IPS-18a (cell line): ENCODE data around the gene SCUBE1.
"Not testable (repeated sequence)": the region's sequence is repeated elsewhere in the genome, so short reads cannot be mapped to it uniquely, and the experiment has no call there.

Experiments used
- H3K27ac ChIP-seq: one replicate; pipeline ENCODE4 v1.5.1; 2013; ENCODE audit warnings: low read length
- H3K27me3 ChIP-seq: one replicate; pipeline ENCODE4 v1.6.1; 2013; ENCODE audit warnings: mild to moderate bottlenecking, low read length; ENCODE audit not compliant: control insufficient read depth, insufficient read depth
- H3K36me3 ChIP-seq: one replicate; pipeline ENCODE4 v1.6.1; 2013; ENCODE audit warnings: low read depth, low read length; ENCODE audit not compliant: control insufficient read depth
- H3K4me1 ChIP-seq: one replicate; pipeline ENCODE4 v1.6.1; 2013; ENCODE audit warnings: low read depth, low read length; ENCODE audit not compliant: control insufficient read depth
- H3K4me3 ChIP-seq: one replicate; pipeline ENCODE4 v1.5.1; 2013; ENCODE audit warnings: low read length
- H3K9ac ChIP-seq: one replicate; pipeline ENCODE4 v1.6.1; 2013; ENCODE audit warnings: mild to moderate bottlenecking, low read length, moderate library complexity
- H3K9me3 ChIP-seq: one replicate; pipeline ENCODE4 v1.6.1; 2013; ENCODE audit warnings: low read depth, low read length; ENCODE audit not compliant: control insufficient read depth

The SCUBE1 gene

GRCh38 chr22:43288378-43288777 lies 54.8 kb downstream of the SCUBE1 start:
- no peak overlapping the region for H3K9ac ChIP-seq
- no peaks in the 10 kb centered on the region for H3K4me1 ChIP-seq
- no peaks in the 10 kb centered on the region for H3K27me3 ChIP-seq
- no peaks in the 10 kb centered on the region for H3K9me3 ChIP-seq
- H3K27ac ChIP-seq = no peak overlapping the region
- H3K4me3 ChIP-seq = no peak overlapping the region
- H3K36me3 ChIP-seq = no peaks in the 10 kb centered on the region

GRCh38 chr22:43287441-43287840 lies 55.7 kb downstream of the SCUBE1 start:
- no peak overlapping the region for H3K9ac ChIP-seq
- no peaks in the 10 kb centered on the region for H3K4me1 ChIP-seq
- no peaks in the 10 kb centered on the region for H3K36me3 ChIP-seq
- H3K4me3 ChIP-seq = no peak overlapping the region
- no peaks in the 10 kb centered on the region for H3K27me3 ChIP-seq
- no peaks in the 10 kb centered on the region for H3K9me3 ChIP-seq
- H3K27ac ChIP-seq = no peak overlapping the region

GRCh38 chr22:43281394-43281793 lies 61.8 kb downstream of the SCUBE1 start:
- H3K4me3 ChIP-seq = no peak overlapping the region
- H3K27me3 ChIP-seq = no peaks in the 10 kb centered on the region
- H3K9me3 ChIP-seq = no peaks in the 10 kb centered on the region
- no peak overlapping the region for H3K27ac ChIP-seq
- peaks cover 5% of the 10 kb centered on the region for H3K4me1 ChIP-seq
- H3K36me3 ChIP-seq = no peaks in the 10 kb centered on the region
- H3K9ac ChIP-seq = no peak overlapping the region

DNA sequence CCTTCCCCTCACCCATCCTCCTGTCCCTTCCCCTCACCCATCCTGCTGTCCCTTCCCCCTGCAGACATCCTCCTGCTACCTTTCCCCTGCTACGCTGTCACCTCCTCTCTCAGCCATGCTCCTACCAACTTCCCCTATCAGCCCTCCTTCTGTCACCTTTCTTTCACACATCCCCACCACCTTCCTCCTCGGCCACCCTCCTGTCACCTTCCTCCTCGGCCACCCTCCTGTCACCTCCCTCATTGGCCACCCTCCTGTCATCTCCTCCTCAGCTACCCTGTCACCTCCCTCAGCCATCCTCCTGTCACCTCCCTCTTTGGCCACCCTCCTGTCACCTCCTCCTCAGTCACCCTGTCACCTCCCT lies 62.7 kb downstream of the SCUBE1 start:
- not testable (repeated sequence) for H3K27ac ChIP-seq, H3K36me3 ChIP-seq, H3K4me3 ChIP-seq, H3K9ac ChIP-seq, H3K27me3 ChIP-seq, H3K9me3 ChIP-seq
- H3K4me1 ChIP-seq = peaks cover 14% of the 10 kb centered on the region

DNA sequence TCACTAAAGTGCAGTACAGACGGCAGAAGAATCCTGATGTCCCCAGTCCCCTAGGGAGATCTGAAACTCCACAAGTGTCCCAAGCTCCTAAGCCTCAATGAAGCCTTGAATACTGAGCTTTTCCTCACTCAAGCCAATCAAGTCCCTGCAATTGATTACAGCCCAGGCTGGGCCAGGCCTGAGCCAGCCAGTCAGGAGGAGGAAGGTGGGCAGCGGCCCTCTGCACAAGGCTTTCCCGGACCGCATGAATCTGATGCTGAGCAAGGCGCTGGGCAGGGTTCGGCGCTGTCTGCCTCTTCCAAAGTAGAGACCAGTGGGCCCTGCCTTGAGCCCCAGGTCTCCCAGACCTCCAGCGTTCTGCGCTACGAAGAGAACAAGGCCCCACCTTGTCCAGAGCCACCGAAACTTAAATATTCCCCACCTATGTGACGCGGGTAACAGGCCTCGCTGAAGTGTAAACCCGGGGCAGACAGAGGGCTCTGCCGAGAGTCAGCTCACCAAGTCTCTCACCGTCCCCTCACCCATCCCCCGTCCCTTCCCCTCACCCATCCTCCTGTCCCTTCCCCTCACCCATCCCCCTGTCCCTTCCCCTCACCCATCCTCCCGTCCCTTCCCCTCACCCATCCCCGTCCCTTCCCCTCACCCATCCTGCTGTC lies 63.2 kb downstream of the SCUBE1 start:
- Histone ChIP-seq H3K9me3 (no peaks in the 10 kb centered on the region), H3K27me3 (peaks cover 7% of the 10 kb centered on the region), H3K36me3 (no peaks in the 10 kb centered on the region), H3K4me1 (peaks cover 18% of the 10 kb centered on the region), H3K4me3 (no peak overlapping the region), H3K9ac (no peak overlapping the region), H3K27ac (no peak overlapping the region)

DNA sequence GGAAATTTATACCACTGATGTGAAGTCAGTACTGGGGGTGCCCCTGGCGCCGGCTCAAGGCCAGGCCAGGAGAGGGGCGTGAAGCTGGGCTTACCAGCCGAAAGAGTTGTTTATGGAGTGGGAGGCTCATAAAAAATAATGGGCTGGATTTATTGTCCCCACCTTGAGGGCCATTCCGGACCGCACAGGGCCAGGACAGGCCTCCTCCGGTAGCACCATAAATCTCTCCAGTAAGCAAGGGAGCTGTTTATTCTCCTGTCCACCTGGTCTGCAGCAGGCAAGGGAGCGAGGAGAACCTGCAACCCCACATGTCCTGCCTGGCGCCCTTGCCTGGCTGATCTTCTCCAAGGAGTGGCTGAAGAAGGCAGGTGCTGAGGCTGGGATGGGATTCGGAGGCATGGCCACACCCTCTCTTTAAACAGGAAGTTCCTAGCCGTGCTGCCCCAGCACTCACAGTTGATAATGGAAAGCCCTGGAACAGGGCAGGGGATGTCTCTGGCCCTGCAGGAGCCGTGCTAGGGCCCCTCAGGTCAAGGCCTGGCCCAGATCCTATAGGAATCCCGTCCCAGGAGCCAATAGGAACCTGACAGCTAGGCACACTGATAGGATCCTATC lies 65.1 kb downstream of the SCUBE1 start:
- H3K9me3 ChIP-seq = no peaks in the 10 kb centered on the region
- H3K36me3 ChIP-seq = no peaks in the 10 kb centered on the region
- H3K27me3 ChIP-seq = peaks cover 12% of the 10 kb centered on the region
- H3K9ac ChIP-seq = no peak overlapping the region
- H3K4me1 ChIP-seq = peaks cover 18% of the 10 kb centered on the region
- H3K4me3 ChIP-seq = no peak overlapping the region
- H3K27ac ChIP-seq = no peak overlapping the region

DNA sequence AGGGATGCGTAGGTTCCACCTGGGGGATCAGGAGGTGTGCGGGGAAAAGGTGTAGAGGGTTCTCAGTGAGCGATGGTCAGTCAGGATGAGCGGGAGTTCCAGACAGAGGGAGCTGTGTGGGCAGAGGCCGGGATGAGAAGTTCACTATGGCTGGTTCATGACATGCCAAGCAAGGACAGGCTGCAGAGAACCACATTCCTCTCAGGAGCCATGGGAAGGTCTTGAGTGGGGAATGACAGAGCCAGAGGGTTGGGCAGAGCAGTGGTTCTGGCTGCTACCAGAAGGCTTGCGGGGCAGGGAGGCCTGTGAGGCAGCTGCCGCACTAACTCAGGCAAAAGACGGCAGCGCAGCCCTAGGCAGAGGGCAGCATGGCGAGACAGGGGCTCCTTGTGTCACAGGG lies 66.1 kb downstream of the SCUBE1 start:
- H3K9ac ChIP-seq = no peak overlapping the region
- peaks cover 12% of the 10 kb centered on the region for H3K27me3 ChIP-seq
- H3K4me3 ChIP-seq = no peak overlapping the region
- H3K4me1 ChIP-seq = peaks cover 18% of the 10 kb centered on the region
- H3K36me3 ChIP-seq = no peaks in the 10 kb centered on the region
- H3K27ac ChIP-seq = no peak overlapping the region
- no peaks in the 10 kb centered on the region for H3K9me3 ChIP-seq

DNA sequence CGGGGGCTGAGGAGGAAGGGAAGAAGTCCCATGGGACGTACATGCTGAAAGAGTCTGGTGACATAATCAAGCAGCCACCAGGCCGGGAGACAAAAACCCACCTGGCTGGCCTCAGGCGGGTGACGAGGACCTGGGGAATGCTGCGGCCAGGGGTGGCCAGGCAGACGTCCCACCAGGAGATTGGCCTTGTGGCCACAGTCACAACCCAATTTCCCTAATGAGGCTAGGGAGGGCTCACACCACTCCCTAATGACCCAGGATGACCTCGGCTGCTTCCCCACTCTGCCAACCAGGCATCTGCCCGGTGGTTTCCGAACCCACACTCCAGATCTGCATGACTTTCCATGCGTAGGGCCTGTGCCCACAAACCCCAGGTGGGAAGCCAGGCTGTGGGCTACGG lies 66.9 kb downstream of the SCUBE1 start:
- Histone ChIP-seq H3K9ac (no peak overlapping the region), H3K36me3 (no peaks in the 10 kb centered on the region), H3K4me1 (peaks cover 18% of the 10 kb centered on the region), H3K9me3 (no peaks in the 10 kb centered on the region), H3K27ac (no peak overlapping the region), H3K27me3 (peaks cover 12% of the 10 kb centered on the region), H3K4me3 (no peak overlapping the region)

GRCh38 chr22:43275545-43276317 lies 67.4 kb downstream of the SCUBE1 start:
- Histone ChIP-seq H3K4me1 (peaks cover 18% of the 10 kb centered on the region), H3K27me3 (peaks cover 12% of the 10 kb centered on the region), H3K36me3 (no peaks in the 10 kb centered on the region), H3K9me3 (no peaks in the 10 kb centered on the region), H3K9ac (no peak overlapping the region), H3K27ac (no peak overlapping the region), H3K4me3 (no peak overlapping the region)

DNA sequence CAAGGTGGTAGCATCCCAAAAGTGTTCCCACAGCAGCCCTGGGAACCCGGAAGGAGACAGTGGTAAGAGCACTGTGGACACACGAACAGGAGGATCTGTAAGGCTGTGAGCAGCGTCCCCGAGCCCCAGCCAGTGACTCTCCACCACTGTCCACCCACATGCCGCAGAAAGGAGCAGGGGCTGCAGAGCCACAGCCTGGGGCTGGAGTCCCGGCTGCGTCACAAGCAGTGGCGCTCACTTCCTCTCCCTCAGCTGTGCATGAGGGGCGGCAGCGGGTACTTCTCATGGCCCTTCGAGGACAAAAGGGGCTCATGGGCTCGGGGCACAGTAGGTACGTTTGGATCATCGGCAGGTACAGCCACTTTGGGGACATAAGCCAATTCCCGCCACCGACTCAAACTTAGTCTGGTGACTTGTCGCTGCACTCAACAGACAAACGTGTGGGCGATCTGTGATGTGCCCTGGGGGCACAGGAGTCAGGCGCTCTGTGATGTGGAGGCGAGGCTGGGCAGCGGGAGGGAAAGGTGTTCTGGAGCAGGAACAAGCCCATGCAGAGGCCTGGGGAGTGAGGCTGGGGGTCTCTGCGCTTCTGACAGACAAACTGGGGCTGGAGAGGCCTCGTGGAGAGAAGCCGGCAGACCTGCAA lies 68.5 kb downstream of the SCUBE1 start:
- Histone ChIP-seq H3K27me3 (peaks cover 12% of the 10 kb centered on the region), H3K4me3 (no peak overlapping the region), H3K4me1 (peaks cover 14% of the 10 kb centered on the region), H3K9ac (no peak overlapping the region), H3K36me3 (no peaks in the 10 kb centered on the region), H3K9me3 (no peaks in the 10 kb centered on the region), H3K27ac (no peak overlapping the region)

DNA sequence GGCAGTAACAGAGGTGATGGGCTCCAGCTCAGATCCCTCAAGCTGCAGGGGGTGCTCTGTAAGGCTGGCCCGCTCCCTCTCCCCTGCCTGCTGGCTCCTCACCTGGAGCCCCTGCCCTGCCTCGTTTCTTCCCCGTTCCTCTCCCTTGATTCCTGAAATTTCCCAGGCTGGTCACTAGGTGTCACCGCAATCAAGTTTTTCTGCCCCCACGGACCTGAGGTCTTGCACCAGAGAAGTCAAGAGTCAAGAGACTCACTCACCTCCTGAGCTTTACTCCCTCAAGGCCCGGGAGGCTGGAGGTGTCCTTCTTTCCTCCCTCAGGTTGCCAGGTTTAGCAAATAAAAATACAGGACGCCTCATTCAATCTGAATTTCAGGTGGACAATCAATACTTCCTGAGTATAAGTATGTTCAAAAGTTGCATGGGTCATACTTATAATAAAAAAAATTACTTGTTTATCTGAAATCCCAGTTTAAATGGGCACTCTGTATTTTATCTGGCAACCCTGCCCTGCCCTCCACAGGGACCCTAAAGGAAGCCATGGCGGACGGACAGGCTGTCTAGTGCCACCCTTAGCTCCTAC lies 69.2 kb downstream of the SCUBE1 start:
- no peak overlapping the region for H3K9ac ChIP-seq
- no peak overlapping the region for H3K27ac ChIP-seq
- peaks cover 12% of the 10 kb centered on the region for H3K4me1 ChIP-seq
- H3K4me3 ChIP-seq = no peak overlapping the region
- peaks cover 12% of the 10 kb centered on the region for H3K27me3 ChIP-seq
- H3K9me3 ChIP-seq = no peaks in the 10 kb centered on the region
- no peaks in the 10 kb centered on the region for H3K36me3 ChIP-seq
